Stimulated activated CD4-positive, alpha-beta T cell treated with anti-CD3 and anti-CD28 coated beads, Interleukin-2, amount 100 ng/mL, for 24 hours (primary cell): ENCODE measurements around the gene ADGRL1.
"Not testable (repeated sequence)": the region's sequence is repeated elsewhere in the genome, so short reads cannot be mapped to it uniquely, and the experiment has no call there.

Experiments
- DNase-seq, 2 donors: peaks; one replicate each; pipeline ENCODE4 v3.0.0-alpha.2; 2020

Gene ADGRL1

DNA sequence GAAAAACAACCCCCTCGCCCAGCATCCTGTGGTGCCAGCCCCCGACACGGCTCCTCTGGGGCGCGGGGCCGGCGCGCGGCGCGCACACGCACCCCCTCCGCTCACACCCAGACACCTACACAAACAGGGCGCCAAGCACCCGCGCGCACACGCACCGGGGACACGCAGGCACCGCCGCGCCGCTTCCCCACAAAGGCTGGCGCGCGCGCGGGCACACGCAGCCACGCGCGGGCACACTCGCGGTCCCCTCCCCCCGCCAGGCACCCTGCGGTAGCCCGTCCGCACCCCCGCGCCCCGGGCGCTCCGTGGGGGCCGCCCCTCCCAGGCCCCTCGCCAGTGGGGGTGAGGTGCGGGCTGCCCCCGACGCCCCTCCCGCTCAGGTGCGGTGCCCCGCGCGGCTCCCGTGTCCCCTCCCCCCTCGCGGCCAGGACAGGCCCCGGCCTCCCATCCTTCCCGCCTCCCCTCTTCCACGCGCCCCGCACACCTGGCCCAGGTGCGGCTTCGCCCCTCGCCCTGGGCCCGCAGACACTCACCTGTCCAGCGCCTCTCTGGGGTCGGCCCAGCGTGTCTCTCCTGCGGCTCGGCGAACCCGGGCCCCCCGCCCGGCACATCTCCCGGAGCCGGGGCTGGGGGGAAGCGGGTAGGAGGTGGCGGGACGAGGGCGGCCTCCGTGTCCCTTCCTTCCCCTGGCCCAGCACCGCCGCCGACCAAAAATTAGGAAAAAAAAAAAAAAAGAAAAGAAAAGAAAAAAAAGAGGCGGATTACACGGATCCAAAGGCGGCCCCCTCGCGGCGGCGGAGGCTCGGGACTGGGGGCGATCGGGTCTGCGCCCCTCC is at the start of gene ADGRL1:
Gene ADGRL1 (minus strand): TSS at position 718 of the 836 bp plus-strand sequence. CDS start 22,567 bp downstream, outside the sequence.
- DNase-seq: peak in 1 of 2 donors; percentile 30

DNA sequence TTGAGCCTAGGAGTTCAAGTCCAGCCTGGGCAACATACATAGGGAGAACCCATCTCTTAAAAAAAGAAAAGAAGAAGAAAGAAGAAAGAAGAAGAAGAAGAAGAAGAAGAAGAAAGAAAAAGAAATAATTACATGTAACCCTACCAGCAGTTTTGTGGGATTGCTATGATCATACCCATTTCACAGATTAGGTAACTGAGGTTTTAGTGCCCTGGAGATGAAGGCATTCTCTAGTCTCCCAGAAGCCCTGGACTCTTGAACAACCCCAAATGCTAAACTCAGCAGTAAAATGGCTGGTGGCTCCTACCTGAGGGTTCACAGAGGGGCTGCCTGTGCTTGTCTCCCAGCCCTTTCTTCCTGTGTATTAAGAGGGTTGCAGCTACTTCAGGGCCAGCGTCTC is 49.3 kb upstream of the ADGRL1 start:
- not testable (repeated sequence) for DNase-seq

DNA sequence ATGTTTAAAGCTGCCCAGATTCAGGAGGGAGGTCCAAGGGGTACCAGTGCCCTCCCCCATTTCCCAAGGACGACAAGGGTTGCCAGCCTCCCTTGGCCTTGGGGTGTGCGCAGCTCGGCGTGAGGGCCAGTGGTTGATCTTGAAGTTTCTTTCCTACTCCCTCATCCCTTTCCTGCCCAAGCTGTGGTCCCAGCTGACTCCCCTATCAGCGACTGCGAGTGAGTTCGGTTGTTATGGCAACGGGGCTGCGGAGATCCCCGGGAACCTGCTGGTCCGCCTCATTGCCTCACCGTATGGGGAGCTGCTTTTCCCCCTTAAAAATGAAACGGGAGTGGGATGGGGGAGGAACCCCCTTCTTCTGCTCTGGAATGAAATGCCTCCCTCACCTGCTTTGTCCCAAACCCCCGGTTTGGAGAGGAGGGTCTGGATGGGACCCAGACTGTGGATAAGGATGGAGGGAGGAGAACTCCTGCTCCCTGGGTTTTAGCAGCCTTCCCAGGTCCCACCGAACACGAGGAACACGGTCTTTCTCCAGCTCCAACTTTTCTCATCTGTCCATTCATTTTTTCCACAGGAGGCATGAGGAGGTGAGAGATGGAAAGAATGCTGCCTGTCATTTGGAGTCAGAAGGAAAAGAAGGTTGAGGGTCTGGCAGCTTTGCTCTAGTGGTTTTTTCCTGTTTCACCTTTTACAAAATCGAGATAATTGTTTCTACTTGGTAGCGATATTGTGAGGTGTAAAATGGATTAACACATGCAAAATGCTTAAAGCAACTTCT is 48.0 kb upstream of the ADGRL1 start:
- not testable (repeated sequence) for DNase-seq

DNA sequence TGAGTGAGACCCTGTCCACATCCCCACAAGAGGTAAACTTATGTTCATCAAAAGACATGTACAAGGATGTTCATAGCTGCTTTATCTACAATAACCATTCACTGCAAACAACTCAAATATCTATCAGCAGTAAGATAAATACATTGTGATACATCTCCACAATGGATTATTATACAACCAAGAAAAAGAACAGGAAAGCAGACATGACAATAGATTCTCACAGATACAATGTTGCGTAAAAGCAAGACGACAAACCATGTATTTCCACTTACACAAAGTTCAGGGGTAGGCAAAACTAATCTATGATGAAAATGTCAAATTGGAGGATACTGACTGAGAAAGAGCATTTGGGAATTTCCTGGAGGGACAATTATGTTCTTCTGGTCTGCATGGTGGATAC is 46.2 kb upstream of the ADGRL1 start:
- not testable (repeated sequence) for DNase-seq

DNA sequence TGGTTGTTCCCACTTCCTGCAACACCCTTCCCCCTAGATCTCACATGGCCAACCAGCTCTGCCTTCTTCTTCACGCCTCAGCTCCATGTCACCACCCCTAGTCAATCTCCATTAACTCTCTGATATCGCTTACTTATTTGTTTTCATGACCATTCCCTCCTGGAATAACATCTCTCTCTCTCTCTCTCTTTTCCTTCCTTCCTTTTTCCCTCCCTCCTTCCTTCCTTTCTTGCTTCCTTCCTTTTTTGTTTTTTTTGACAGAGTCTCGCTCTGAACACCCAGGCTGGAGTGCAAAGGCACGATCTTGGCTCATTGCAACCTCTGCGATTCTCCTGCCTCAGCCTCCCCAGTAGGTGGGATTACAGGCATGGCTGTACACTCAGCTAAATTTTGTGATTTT is 44.9 kb upstream of the ADGRL1 start:
- DNase-seq: no peak

DNA sequence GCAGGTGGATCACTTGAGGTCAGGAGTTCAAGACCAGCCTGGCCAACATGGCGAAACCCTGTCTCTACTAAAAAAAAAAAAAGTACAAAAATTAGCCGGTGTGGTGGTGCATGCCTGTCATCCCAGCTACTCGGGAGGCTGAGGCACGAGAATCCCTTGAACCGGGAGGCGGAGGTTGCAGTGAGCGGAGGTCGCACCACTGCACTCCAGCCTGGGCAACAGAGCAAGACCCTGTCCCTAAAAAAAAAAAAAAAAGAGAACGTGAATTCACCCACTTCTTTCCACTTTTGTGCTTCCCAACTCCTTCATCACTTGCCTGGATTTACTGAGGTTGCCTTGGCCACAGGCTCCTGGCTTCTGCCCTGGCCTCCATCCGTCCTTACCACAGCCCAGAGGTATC is 44.3 kb upstream of the ADGRL1 start:
- not testable (repeated sequence) for DNase-seq

DNA sequence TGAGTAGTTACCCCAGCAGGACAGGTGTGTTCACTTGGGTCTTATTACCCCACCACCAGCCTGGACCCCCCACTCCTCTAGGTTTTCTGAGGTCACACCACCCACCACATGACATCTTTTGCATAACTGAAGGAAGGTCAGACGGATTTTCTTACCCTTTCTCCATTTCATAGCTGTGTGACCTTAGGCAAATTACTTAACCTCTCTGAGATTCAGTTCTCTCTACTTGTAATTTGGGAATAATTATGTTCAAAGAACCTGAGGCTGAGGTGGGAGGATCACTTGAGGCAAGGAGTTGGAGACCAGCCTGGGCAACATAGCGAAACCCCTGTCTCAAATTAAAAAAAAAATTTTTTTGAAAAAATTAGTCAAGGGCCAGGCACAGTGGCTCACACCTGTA is 43.9 kb upstream of the ADGRL1 start:
- DNase-seq: not testable (repeated sequence)

DNA sequence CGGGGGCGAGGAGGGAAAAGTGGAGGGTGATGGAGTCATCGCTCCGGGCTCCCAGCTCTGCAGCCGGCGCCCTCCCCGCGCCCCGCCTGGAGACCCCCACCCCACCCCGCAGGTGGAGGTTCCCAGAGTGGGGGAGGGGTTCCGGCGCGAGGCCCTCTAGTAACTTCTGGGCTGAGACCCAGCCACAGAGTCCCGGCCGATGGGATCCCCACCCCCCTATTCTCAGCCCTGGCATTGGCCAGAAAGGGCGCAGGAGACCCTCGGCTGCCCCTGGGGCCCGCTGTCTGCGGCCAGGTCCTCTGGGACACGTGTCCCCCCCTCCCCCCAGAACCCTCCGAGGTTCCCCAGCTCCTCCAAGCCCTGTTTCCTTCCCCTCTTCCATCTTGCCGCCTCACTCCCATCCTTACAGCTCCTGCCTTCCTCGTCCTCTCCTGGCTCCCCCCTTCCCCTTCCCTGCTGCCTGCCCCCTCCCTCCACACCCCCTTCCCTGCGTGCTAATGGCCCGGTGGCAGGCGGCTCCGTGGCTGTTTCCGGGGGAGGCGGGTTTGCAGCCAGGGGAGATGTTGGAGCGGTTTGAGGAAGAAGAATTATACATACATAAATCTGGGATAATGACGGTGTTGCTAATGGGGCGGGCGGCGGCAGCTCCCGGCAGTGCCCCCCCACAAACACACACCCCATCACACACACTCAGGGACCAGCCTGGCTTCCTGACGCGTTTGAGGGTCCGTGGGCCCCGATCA is 43.2 kb upstream of the ADGRL1 start:
- DNase-seq: peak; percentile 26 to 33

DNA sequence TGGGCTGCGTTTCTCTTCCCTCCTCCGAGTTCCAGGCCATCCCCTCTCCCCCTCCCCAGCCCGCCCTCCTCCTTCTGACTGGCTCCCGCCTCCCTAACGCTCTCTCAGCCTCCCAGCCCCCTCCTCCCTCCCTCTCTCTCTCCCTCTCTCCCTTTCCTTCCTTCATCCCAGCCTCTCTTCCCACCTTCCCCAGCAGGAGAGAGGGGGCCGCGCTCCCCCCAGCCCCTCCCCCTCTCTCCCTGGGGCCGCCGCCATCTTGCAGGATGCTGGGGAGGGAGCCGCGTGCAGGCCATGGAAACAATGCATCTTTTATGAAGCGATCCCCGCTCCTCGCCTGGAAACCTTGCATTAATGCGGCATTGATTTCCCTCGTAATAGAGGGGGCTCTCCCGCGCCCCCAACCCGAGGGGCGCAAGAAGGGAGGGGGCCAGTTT is 42.6 kb upstream of the ADGRL1 start:
- peak; percentile 47 to 55 for DNase-seq

DNA sequence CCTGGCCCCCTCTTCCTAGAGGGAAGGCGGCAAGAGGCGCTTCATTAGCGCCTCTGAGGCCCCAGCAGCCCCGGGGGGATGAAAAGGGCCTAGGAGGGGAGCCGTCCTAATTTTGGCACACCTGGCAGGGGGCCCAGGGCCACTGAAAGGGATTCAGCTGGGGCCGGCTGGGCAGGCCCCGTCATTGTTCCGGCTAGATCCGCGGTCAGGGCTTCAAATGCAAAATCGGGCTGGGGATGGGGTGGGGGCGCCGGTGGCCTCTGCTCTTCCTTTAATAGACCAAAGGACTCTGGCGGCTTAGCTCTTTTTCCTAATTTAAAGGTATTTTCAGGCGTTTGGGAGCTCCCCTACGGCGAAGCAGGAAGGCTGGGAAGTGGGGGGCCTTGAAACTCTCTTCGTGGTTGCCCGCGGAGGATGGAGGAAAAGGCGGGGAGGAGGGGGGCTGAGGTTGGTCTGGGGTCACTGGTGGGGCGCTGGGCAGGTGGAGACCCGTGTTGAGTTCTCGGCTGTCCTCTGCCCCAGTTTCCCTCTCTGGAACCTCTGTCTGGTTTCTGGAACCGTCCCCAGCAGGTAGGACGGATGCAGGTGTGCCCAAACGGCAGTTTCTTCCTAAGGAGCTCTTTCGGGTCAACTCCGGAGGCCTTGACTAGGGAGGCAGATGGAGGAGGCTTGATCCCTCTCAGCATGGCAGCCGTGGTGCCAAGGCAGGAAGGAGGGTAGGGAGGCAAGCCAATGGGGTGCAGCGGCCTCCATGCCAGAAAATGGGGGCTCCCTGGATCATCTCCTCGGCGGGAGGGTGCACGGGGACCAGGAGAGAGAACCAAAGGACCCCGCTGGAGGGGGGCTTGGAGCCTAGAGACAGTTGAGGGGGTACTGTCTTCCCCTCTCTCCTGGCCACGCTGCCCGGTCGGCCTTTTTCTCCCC is 41.8 kb upstream of the ADGRL1 start:
- peak in 1 of 2 donors; percentile 12 for DNase-seq

DNA sequence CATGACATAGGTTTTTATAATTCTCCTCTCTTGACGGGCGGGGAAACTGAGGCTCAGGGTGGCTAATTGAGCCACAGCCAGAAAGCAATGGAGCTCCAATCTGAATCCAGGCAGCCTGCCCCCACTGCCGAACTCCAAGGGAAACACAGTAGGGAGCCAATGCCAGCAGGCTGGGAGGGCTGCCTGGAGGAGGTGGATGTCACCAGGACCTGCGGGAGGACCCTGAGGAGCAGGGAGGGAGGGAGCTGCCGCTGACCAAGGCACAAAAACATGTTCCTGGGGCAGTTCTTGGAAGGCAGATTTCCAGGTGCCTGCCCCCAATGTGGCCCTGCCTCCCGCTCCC is 41.2 kb upstream of the ADGRL1 start:
- not testable (repeated sequence) for DNase-seq

DNA sequence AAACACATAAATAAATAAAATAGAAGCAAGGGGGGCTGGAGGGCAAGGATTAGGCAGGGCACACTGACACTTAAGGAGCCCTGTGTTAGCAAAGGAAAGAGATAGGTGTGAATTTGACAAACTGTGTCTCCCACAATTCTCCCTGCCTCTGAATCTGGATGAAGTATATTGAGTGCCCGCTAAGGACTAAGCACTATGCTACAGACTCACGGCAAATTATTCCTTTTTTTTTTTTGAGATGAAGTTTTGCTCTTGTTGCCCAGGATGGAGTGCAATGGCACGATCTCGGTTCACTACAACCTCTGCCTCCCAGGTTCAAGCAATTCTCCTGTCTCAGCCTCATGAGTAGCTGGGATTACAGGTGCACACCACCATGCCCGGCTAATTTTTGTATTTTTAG is 38.4 kb upstream of the ADGRL1 start:
- DNase-seq: not testable (repeated sequence)

DNA sequence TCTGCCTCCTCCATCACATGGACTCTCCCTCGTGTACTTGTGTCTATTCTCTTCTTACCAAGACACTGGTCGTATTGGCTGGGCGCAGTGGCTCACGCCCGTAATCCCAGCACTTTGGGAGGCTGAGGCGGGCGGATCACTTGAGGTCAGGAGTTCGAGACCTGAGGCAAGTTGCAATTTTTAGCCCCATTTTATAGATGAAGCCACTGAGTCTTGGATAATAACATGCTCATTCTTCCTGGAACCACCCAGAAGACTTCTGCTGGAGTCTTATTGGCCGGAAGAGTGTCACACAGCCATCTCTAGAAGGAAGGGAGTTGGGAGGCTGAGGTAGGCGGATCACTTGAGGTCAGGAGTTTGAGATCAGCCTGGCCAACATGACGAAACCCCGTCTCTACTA is 37.7 kb upstream of the ADGRL1 start:
- not testable (repeated sequence) for DNase-seq

DNA sequence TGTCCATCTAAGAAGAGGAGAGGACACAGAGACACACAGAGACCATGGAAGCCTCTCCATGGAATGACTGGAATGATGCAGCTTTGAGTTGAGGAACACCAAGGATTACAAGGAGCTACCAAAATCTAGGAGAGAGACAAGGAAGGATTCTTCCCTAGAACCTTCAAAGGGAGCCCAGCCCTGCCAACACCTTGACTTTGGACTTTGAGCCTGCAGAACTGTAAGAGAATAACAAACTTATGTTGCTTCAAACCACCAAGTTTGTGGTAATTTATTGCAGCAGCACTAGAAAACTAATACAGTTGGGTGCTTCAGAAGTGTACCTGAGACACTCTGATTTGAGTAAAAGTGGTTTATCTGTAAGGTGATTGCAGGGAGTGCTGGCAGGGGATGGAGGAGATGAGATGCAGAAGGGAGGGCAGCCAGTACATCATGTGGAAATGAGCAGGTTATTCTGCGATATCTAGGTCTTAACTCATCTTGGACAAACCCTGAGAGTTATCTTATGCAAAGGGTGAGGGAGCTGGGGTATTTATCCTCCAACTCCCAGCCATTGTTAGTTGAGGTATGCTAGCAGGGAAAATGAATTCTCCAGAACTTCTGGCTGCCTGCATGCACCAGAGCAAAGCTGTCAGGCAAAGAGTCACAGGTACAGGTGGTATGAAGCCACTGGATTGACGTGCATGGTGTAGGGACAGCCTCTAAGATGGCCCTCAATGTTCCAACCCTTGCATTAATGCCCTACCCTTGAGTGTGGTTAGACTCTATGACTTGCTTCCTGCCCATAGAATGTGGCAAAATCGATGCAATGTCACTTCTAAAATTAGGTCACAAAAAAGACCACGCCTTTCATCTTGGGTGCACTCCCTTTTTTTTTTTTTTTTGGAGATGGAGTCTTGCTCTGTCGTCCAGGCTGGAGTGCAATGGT is 31.3 kb upstream of the ADGRL1 start:
- no peak for DNase-seq

DNA sequence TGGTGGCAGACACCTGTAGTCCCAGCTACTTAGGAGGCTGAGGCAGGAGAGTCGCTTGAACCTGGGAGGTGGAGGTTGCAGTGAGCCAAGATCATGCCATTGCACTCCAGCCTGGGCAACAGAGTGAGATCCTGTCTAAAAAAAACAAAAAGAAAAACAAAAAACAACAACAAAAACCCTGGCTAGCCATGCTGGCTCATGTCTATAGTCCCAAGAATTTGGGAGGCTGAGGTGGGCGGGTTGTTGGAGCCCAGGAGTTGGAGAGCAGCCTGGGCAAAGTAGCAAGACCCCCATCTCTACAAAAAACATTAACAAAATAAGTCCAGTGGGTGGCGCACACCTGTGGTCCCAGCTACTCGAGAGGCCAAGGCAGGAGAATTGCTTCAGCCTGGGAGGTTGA is 27.0 kb upstream of the ADGRL1 start:
- not testable (repeated sequence) for DNase-seq

DNA sequence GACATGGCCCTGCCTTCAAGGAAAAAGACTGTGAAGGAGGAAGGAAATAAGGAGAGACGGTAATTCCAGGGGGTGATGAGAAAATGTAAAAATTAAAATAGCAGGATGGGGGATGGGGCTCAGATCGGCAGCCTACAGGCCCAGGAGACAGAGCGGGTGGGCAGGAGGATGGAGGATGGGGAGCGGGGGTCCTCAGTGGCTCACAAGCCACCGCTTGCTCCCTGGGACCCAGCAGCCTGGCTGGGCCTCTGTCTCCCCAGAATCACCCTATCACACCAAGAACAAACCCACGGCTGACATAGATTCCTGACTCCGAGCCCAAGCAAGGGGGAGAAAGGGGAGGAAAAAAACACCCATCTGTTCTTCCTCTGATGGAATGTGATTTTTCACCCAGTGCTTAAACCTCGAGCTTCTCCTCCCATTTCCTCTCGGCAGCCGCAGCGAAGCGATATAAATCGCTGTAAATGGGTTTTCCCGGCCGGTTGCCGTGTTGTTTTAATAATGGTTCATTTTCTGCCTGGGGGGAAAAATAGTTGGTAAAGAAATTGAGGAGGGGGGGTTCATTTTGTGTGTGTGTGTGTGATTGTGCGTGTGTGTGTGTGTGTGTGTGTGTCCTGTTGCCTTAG is 22.6 kb upstream of the ADGRL1 start:
- DNase-seq: not testable (repeated sequence)

DNA sequence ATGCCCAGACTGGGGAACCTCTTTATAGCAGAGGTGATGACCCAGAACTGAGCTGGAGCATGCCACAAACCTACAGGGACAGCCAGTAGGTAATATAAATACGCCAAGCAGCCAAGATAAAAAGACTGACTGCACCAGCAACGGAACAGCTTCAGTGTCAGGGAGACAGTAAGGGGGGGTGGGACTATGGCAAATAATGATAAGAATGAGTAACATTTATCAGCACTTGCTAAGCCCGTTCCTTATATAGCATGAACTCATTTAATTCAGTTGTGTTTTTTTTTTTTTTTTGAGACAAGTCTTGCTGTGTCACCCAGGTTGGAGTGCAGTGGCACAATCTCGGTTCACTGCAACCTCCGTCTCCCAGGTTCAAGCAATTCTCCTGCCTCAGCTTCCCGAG is 20.5 kb upstream of the ADGRL1 start:
- not testable (repeated sequence) for DNase-seq

DNA sequence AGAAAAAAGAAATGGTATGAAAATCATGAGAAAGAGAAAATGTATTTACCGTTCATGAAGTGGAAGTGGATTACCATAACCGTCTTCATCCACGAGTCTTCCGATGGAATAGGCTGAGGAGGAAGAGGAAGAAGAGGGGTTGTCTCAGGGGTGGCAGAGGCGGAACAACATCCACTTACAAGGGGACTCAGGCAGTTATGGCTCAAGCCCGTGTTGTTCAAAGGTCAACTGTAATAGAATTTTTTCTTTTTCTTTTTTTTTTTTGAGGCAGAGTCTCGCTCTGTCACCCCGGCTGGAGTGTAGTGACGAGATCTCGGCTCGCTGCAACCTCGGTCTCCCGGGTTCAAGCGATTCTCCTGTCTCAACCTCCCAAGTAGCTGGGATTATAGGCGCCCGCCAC is 16.9 kb upstream of the ADGRL1 start:
- no peak for DNase-seq

DNA sequence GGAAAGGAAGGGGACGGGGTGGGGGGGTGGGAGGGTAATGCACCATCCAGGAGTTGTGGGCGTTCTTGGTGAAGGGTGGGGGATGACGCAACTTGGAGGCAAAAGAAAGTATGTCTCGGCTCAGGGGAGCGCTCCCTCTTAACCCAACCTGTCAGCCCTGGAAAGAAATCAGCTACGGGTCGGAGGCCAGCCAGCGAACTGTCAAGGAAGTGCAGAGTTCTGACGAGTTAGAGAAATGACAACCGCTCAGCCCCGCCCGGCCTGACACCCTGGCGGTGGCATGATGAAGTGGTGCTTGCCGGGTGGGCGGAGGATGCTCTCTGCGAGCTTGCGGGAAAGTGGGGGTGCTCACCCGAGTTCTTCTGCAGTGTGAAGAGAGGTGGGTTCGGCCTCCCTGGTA is 15.4 kb upstream of the ADGRL1 start:
- DNase-seq: peak; percentile 66 to 72

DNA sequence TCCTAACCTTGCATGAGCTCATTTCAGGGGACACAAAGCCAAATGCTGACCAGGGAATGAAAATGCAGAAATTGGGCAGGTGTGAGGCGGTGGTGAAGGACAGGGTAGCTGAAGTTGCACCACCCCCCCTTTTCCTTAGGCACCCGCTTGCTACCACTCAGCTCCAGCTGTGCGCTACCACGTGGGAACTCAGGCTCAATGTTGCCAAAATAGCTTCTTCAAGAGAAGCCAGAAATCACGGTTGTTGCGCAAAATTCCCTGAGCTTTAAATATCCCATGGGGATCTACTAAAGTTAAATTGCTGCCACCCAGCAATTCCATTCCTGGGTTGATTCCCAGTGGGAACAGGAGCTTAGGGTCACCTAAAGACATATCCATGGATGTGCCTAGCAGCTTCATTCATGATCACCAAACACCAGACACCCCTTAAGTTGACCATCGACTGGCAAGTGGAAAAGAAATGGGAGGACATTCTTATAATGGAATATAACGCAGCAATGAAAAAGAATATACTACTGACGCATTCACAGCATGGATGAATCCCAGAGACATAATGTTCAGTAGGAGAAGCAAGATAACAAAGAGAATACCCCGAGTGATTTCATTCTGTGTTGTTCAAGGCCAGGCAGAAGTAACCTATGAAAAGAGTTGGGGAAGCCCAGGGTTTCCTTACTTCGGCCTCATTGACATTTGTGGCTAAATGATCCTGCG is 12.8 kb upstream of the ADGRL1 start:
- DNase-seq: no peak
